Lung (tissue), 12 donors: Measurements from ENCODE around the gene MAP6. TPM values are rescaled to one million over a fixed set of nuclear protein-coding genes. Genes with fewer than 3 reads are reported as not detected.

ENCODE experiments used
- ATAC-seq: fragments of 200-7000 bp; cut with Tn5 transposase; one replicate; pipeline ENCODE4 v1.9.1; 2020; ENCODE audit warnings: moderate number of reproducible peaks; ENCODE audit not compliant: insufficient read depth, low FRiP score
- DNase-seq, 3 donors: peaks; one replicate each; pipeline ENCODE4 v3.0.0-alpha.2; 2013 to 2017
- H3K27ac ChIP-seq, 2 donors: one replicate each; pipeline ENCODE4 v1.5.1; 2013; ENCODE audit warnings: mild to moderate bottlenecking in 2 of 2, moderate library complexity in 2 of 2, control low read depth in 1 of 2, inconsistent platforms in 1 of 2, low read depth in 1 of 2, low read length in 1 of 2
- H3K27me3 ChIP-seq, 3 donors: one replicate each; pipeline ENCODE4 v1.5.1; 2013; ENCODE audit warnings: low read length in 2 of 3; ENCODE audit not compliant: control insufficient read depth in 3 of 3, insufficient read depth in 3 of 3
- H3K36me3 ChIP-seq, 4 donors: one replicate each; pipeline ENCODE4 v1.5.1; 2013; ENCODE audit warnings: low read length in 4 of 4, mild to moderate bottlenecking in 1 of 4, moderate library complexity in 1 of 4; ENCODE audit not compliant: control insufficient read depth in 4 of 4, insufficient read depth in 4 of 4
- H3K4me1 ChIP-seq, 5 donors: one replicate each; pipeline ENCODE4 v1.5.1; 2013; ENCODE audit warnings: low read length in 5 of 5, mild to moderate bottlenecking in 2 of 5, moderate library complexity in 1 of 5; ENCODE audit not compliant: control insufficient read depth in 5 of 5, insufficient read depth in 5 of 5
- H3K4me3 ChIP-seq: one replicate; pipeline ENCODE4 v1.5.1; 2013; ENCODE audit warnings: mild to moderate bottlenecking, control low read depth, moderate library complexity
- H3K9ac ChIP-seq, 2 donors: one replicate each; pipeline ENCODE4 v1.5.1; 2013; ENCODE audit warnings: low read length in 2 of 2, control low read depth in 1 of 2; ENCODE audit not compliant: insufficient read depth in 1 of 2
- H3K9me3 ChIP-seq, 4 donors: one replicate each; pipeline ENCODE4 v1.5.1; 2013; ENCODE audit warnings: low read length in 3 of 4, mild to moderate bottlenecking in 1 of 4, moderate library complexity in 1 of 4; ENCODE audit not compliant: control insufficient read depth in 4 of 4, insufficient read depth in 3 of 4
- CTCF ChIP-seq: IDR thresholded peaks from 2 replicates; pipeline ENCODE4 v1.5.1; 2012; ENCODE audit warnings: mild to moderate bottlenecking; ENCODE audit errors: control extremely low read depth, extremely low read depth
- WGBS, 2 donors: extraction: QIAGEN DNeasy Blood & Tissue Kit; methylation state at CpG; one replicate each; pipeline ENCODE4 v1.1.7; 2013; 5-methylcytosine and 5-hydroxymethylcytosine counted together
- polyA plus RNA-seq, 2 donors: library from polyadenylated mRNA; stranded (reverse); fragments of 200-250 nt; gene quantifications; one replicate each; pipeline ENCODE4 v1.2.1, GENCODE V29; 2013
- total RNA-seq, 2 donors: library from RNA; depleted of rRNA in 1 of 2; stranded (reverse); fragments of >200 nt in 1 of 2; gene quantifications; one replicate each; pipeline ENCODE4 v1.2.1, GENCODE V29; 2014 to 2021
- donor health status: control.
- donor health status: control.
- donor health status: Bipolar disorder and iron deficiency.
- donor health status: healthy.
- donor health status: DM: yes; HTN: yes; CAD: no.

MAP6 gene
- total and polyA plus RNA-seq, 4 donors = 5.8 to 17.8 (median 7.2) TPM

GRCh38 chr11:75665126-75665525 lies 3.7 kb downstream of the MAP6 start:
- no peaks in the 10 kb centered on the region for H3K36me3 ChIP-seq
- H3K27me3 ChIP-seq = peaks cover 0 to 45% (median 14%) of the 10 kb centered on the region in 3 donors
- no peak for DNase-seq
- no peak for ATAC-seq
- no peak overlapping the region for H3K27ac ChIP-seq
- TF ChIP-seq CTCF = no peak
- H3K4me1 ChIP-seq = peaks cover 0 to 16% (median 3%) of the 10 kb centered on the region in 5 donors
- H3K9me3 ChIP-seq = no peaks in the 10 kb centered on the region
- H3K4me3 ChIP-seq = no peak overlapping the region
- no peak overlapping the region for H3K9ac ChIP-seq
- 93% methylated on average over 3 of the region's 3 CpGs for WGBS, 2 donors

GRCh38 chr11:75664389-75664788 lies 4.4 kb downstream of the MAP6 start:
- H3K9me3 ChIP-seq = no peaks in the 10 kb centered on the region
- no peak for DNase-seq
- peaks cover 0 to 38% (median 10%) of the 10 kb centered on the region in 3 donors for H3K27me3 ChIP-seq
- no peak overlapping the region for H3K4me3 ChIP-seq
- WGBS, 2 donors = 94% methylated on average over 1 of the region's 1 CpG
- no peak overlapping the region for H3K9ac ChIP-seq
- no peak for TF ChIP-seq CTCF
- no peak for ATAC-seq
- H3K36me3 ChIP-seq = no peaks in the 10 kb centered on the region
- peaks cover 0 to 16% (median 3%) of the 10 kb centered on the region in 5 donors for H3K4me1 ChIP-seq
- H3K27ac ChIP-seq = no peak overlapping the region

- no peak for DNase-seq
- Histone ChIP-seq H3K4me3 (no peak overlapping the region), H3K36me3 (no peaks in the 10 kb centered on the region), H3K27ac (no peak overlapping the region), H3K27me3 (peaks cover 0 to 32% (median 9%) of the 10 kb centered on the region in 3 donors), H3K4me1 (peaks cover 0 to 14% (median 3%) of the 10 kb centered on the region in 5 donors), H3K9me3 (no peaks in the 10 kb centered on the region), H3K9ac (no peak overlapping the region)
- no peak for TF ChIP-seq CTCF
- 86 to 95% methylated on average over 1 of the region's 1 CpG for WGBS, 2 donors
- ATAC-seq = no peak
These were observed 5.0 kb downstream of the MAP6 start for GRCh38 chr11:75663808-75664207.

GRCh38 chr11:75659836-75660235 lies 9.0 kb downstream of the MAP6 start:
- Histone ChIP-seq H3K9ac (no peak overlapping the region), H3K4me1 (peaks cover 0 to 5% (median 0%) of the 10 kb centered on the region in 5 donors), H3K4me3 (no peak overlapping the region), H3K36me3 (no peaks in the 10 kb centered on the region), H3K27ac (no peak overlapping the region), H3K9me3 (no peaks in the 10 kb centered on the region), H3K27me3 (peaks cover 0 to 6% (median 0%) of the 10 kb centered on the region in 3 donors)
- no peak for ATAC-seq
- no peak for DNase-seq
- TF ChIP-seq CTCF = no peak
- 88 to 92% methylated on average over 1 of the region's 1 CpG for WGBS, 2 donors
